GM18526 (cell line): Measurements from ENCODE around the gene ARHGDIB.

Source experiments
- POLR2A ChIP-seq: IDR thresholded peaks from 3 replicates; pipeline ENCODE4 v1.6.1; 2011; ENCODE audit not compliant: insufficient read length; ENCODE audit errors: extremely low read depth

The ARHGDIB gene

DNA sequence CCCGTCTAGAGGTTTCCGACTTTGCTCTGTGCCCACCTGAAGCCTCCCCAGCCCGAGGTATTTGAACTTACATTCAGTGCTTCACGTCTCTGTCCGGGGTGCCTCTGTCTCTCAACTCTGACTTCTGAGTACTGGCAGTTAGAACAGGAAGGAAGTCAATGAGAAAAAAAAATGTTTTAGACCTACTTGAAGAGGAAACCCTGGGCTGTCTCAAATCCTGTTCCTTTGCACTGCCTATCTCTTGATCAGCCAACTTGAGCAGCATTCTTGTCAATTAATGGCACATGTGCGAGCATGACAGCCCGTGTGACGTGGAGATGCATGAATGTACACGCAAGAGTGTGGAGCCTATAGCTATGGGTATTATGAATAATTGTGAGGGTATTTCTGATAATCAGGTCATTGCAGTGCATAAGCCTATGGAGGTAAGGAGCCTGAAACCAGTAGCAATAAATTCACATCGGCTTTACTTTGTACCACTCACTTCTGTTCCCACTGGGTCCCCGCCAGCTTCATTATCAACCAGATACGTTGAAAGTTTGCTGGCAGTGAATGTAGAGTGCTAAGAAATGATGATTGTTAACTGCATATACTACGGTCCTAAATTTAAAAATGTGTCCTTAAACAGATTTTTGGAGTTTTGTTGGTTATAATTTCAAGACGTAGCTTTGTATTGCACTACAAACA, at the start of gene ARHGDIB:
Gene ARHGDIB, minus strand, starts transcription at position 136 of the 687 bp plus-strand sequence. CDS start 10,889 bp downstream, outside the sequence.
- peak; percentile 65 for TF ChIP-seq POLR2A

DNA sequence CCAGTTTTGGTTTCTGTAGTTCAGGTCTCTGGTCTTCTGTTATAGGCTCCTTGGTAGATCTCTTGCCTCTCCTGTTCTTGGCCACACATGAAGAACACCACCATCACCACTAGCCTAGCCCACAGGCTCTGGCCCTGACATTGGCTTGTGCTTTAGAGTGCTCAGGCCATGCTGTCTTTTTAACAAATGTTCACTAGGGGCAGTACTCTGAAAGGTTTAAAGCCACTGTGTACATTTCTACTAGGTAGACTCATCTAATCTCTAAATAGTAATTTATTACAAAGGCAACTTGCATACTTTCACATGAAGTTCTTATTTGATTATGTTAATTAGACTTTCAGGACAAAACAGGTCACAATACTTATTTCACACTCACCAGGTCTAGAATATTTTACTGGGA, 49.8 kb upstream of the ARHGDIB start:
- TF ChIP-seq POLR2A, result no peak

DNA sequence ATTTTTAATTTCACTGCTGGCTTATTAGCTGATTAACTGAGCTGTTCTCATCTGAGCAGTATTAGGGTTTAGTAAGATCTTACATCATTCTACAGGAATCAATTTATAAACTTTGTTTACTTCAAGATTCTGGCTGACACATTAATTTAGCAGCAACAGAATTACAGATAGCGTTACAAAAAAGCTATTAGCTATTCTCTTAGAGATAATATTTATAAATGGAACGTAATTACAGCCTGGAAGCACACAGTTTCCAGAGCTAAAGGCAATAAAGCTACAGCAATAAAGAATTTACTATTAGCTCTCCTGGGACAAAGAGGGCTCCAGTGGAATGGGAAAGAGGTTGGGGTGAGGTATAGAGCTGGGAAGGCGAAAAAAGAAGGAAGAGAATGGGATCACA, 46.1 kb upstream of the ARHGDIB start:
- no peak for TF ChIP-seq POLR2A

DNA sequence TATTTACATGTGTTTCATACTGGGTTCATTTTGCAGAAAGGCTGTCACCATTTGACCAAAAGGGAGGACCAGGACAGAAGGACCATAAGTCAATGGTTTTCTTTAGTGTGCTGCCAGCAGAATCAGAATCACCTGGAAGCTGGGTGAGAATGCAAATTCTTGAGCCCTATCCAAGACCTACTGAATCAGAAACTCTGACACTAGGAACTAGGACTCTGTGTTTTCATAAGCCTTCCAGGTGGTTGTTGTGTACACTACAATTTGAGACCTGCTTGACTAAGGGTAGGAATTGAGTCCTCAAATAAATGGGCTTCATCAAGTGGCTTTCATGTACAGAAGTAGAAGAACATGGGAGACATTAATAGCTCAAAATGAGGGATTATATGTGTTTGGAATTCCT, 43.7 kb upstream of the ARHGDIB start:
- no peak for TF ChIP-seq POLR2A

DNA sequence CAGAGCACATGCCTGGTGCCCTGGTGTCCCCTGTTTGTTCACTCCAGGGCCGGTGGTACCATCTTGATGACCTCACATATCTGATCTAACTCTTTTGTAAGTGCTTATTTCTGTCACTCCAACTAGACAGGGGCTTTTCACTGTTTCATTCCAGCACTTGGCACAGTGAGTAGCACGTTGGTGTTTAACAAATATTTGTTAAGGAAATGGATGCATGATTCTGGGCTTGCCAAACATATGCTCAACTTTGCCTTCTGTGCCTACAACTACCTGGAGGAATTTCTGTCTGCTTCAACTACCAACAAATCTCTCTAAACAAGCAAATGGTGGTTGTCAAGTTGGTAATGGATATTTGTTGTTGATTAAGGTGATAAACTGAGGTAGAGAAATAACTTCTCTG, 43.0 kb upstream of the ARHGDIB start:
- TF ChIP-seq POLR2A, result no peak

DNA sequence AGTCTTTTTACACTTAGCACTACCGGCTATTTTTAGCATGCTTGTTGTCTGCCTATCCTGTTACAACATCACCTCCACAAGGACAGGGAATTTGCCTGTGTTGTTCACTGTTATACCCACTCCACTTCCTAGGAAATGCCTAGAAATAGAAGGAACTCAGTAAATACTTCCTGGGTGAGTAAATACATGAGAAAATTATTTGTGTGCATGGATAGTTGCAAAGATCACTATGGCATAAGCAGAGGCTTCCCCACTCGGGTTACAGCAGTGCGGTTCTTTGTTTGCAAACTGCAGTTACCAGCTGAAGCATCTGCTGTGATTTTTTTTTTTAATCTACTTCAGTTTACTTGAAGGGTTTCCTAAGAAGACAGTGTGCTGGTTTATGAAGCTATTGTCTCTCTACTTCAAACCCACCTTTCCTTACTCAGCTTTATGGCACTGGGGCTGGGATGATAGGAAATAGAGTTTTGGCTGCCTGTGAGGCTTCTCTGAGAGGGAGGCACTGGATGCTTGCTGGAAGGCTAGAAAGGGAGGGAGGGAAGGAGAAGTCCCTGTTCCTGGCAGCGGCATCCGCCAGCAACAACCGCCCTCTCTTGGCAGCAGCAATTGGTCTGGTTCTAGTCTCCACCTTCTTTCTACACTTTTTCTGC, 40.5 kb upstream of the ARHGDIB start:
- no peak for TF ChIP-seq POLR2A

DNA sequence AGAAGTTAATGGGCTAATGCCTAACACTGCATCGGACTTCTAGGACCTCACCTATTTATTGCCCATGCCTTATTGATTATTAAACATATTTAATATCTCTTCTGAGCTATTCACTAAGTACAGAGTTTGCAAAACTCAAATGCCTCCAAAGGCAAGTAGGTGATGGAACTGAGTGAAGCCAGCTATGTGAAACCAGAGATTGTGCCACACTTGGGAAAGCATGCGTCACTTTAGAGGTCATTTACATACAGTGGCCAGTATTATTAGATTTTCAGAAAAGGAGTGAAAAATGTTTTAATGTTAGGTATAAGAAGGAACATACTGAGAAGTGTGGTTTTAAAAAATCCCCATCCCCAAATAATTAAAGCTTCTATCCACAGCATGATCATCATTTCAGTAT, 39.2 kb upstream of the ARHGDIB start:
- TF ChIP-seq POLR2A, result no peak

DNA sequence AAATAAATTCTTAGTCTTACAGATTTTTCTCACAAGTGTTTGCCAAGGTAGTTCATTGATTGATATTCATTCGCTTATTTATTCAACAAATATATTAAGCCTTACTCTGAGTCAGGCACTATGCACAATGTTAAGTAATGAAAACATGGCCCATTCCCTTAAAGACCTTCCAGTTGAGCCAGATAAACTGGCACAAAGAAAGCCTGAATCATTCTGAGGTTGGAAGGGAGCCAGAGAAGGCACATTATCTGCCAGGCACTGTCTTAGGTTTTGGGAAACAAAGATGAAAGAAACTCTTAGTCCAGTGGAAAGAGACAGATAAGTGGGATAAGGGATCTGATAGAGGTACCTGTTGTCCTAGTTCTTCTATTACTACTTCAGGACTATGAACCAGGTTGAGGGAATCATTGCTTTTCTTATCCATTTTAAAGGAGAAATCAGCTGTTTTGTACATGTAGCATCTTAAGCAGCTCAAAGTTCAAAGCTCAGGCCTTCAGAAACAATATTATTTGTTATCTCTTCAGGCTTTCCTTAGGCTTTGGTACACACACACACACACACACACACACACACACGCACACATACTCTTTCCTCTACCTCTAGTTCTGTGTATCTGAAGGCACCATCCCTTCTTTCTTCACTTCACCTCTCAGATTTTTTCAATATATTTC, 38.4 kb upstream of the ARHGDIB start:
- TF ChIP-seq POLR2A, result no peak

DNA sequence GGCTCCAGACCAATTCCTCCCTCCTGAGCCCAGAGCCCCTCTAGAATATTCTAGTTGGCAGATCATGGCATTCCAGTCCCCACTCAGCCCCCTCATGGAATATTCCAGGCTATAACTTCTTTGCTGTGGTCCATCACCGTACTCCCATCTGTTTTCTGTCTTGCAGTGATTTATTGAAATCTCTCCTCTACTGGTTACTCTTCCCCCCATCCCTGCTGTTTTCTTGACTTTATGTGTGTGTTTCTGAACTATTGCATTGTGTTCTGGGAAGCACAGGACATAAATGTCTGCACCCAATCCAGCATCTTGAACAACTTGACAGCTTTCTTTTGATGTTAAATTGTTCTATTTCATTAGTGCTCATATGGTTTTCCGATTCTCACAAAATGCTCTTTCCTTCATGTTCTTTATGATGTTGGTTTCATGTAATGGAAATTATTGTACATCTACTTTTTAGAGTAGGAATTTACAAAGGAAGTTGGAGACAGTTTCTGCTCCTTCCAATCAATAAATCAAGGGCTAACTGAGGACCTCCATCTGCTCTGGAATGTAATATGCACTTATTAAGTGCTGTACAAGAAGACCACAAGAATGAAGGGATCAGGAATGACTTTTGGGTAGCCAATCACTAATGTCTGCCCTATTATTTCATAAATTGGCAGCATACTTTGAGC, 37.8 kb upstream of the ARHGDIB start:
- no peak for TF ChIP-seq POLR2A

DNA sequence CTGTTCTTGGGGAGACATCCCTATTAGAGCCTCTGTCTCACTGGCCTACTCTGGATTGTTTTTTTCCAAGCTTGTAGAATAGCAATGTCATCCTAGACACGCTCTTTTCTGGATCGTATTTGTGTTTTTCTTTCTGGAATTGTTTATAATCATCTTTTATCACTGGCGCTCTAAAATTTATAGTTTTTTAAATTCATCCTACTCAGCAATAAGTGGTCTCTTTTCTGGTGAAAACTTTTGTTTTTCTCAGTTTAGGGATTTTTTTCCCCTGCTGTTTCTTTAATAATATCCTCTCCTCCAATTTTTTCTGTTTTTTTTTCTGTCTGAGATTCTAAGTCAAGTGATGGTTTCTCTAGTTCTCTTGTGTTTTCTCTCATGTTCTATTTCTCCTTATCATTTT, 36.6 kb upstream of the ARHGDIB start:
- no peak for TF ChIP-seq POLR2A

DNA sequence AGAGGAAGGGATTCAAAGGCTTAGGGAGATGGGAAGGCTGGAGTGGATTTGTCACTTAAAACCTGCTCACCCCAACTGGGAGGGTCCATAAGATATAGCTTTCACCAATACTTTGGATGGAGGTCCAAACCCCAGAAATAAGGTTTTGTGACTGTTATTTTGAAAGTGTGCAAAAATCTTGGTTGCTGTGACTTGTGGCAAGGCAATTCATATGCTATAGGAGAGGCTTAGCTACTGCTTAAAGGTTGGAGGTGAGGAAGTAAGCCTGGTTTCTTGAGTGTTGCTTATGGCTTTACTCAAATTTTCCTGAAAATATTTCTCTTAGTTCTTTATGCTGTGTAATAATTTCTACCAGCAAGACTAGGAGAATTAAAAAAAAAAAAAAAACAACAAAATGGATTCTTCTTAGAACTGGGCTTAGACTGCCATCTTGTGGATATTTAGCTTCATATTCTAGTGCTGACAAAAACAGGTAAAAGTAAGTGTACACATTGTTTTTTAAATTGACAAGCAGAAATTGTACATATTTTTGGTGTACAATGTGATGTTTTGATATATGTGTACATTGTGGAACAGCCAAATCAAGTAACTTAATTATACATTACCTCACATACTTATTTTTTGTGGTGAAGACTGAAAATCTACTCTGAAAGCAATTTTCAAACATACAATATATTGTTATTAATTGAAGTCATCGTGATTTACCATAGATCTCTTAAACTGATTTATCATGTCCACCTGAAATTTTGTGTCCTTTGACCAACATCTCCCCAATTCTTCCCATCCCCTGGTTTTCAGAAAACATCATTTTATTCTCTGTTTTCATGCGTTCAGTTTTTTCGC, 34.4 kb upstream of the ARHGDIB start:
- TF ChIP-seq POLR2A, result no peak

DNA sequence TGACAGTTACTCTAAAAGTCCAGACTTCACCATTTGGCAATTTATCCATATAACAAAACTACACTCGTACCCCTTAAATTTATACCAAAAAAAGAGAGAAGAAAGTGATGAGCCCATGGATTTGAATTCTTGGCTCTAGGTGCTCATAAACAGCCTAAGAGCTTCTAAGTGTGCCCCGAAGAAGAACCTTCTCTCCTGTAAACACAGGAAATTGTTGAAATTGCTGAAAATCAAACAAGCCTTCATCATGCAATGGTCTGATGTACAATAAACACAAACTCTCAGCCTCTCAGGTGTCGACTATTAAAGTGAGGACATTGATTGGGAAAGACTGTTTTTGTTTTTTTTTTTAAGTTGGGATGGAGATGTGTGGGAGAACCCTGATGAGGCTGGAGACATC, 33.2 kb upstream of the ARHGDIB start:
- no peak for TF ChIP-seq POLR2A

DNA sequence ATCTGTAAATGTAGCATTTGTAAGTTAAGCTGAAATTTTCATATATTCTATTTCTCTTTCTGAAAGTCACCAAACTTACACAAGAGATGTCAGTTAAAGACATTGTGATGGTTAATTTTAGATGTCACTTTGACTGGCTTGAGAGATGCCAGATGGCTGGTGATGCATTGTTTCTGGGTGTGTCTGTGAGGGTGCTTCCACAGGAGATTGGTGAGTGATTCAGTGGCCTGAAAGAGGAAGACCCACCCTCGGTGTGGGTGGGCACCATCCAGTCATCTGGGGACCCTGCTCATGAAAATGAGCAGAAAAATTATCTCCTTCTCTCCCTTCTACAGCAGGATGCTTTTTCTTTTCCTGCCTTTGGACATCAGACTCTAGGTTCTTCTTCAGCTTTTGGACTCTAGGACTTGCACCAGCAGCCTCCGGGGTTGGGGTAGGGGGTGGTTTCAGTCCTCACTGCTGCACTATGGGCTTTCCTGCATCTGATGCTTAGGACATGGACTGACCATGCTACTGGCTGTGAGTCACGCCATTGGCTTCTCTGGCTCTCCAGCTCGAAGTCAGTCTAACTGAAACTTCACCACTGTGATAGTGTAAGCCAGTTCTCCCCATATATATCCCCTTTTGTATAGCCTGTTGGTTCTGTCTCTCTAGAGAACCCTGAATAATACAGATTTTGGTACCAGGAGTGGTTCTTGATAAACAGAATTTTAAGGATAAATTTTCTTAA, 32.3 kb upstream of the ARHGDIB start:
- no peak for TF ChIP-seq POLR2A

DNA sequence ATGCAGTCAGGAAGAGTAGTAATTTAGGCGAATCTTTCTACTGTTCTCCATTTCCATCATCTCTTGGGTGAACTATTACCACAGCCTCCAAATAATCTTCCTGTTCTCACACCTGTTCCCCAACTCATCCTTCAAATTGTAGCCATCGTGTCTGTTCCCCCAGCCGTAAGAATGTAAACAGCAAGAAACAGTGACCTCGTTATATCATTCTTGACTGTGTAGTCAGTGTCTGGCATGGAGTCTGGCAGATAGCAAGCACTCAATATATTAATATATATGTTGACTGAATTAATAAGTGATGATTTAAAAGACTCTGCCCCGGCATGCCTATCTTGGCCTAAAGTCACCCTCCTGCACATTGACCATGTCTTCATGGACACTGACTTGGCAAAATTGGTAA, 31.7 kb upstream of the ARHGDIB start:
- no peak for TF ChIP-seq POLR2A

DNA sequence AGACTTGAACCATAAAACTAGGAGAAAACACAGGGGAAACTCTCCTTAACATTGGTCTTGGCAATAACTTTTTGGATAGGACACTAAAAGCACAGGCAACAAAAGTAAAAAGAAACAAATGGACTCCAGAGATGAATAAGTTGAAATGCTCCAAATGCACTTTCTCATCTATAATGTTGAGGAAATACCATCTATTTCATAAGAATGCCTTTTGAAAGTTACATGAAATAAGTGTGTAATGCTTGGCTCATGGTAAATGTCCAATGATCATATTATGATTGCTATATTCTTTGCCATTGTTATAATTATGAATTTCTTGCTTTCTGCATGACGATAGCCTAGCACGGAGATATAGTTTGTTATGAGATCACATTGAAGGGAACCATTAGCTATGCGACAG, 31.3 kb upstream of the ARHGDIB start:
- TF ChIP-seq POLR2A, result no peak

DNA sequence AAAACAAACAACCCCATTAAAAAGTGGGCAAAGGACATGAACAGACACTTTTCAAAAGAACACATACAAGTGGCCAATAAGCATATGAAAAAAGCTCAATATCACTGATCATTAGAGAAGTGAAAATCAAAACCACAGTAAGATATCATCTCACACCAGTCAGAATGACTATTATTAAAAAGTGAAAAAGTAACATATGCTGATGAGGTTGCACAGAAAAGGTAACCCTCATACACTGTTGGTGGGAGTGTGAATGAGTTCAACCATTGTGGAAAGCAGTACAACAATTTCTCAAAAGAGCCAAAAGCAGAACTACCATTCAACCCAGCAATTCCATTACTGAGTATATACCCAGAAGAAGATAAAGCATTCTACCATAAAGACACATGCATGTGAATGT, 29.7 kb upstream of the ARHGDIB start:
- TF ChIP-seq POLR2A, result no peak
